NT2/D1 (cell line): ENCODE results near the gene PLA2G2F.

Experiments
- YY1 ChIP-seq: IDR thresholded peaks from 2 replicates; pipeline ENCODE4 v1.6.1; 2011; ENCODE audit not compliant: insufficient read length, insufficient read depth
- ZNF274 ChIP-seq: IDR thresholded peaks from 2 replicates; pipeline ENCODE4 v1.6.1; 2011; ENCODE audit warnings: mild to moderate bottlenecking, low read depth, low read length

DNA sequence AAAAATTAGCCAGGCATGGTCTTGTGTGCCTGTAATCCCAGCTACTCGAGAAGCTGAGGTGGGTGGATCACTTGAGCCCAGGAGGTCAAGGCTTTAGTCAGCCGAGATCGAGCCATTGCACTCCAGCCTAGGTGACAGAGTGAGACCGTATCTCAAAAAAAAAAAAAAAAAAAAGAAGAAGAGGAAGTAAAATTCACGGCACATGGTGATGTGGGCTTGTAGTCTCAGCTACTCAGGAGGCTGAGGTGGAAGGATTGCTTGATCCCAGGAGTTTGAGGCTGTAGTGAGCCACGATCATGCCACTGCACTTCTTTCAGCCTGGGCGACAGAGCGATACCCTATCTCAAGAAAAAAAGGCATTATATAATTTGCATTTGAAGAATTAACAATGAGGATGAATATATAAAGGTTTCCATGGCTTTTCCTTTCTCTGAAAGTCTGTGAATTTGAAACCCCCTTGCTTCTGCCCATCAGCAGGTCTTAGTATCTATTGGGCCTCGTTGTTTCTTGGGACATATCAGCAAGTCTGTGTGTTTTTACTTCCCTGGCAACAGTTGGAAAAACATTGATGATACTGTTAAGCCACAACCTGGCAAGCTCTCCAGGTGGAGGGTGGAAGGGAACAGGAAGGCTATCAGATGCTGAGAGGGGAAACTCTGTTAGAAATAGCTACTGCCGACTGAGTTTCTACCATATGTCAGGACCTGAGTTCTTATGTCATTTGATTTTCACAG lies 15.2 kb upstream of the PLA2G2F start:
- no peak for TF ChIP-seq YY1
- no peak for TF ChIP-seq ZNF274
